Limb (tissue), 2 donors: ENCODE measurements around the gene ABCA1.
"Not testable (repeated sequence)": the region's sequence is repeated elsewhere in the genome, so short reads cannot be mapped to it uniquely, and the experiment has no call there.

Experiments
- DNase-seq, 2 donors: peaks; one replicate each; pipeline ENCODE4 v3.0.0-alpha.2; 2016; ENCODE audit errors: extremely low spot score in 2 of 2

ABCA1 gene

GRCh38 chr9:104927912-104928740 is at the start of gene ABCA1:
TSS of gene ABCA1 (minus strand) at chr9:104928155. CDS start at chr9:104903679, 24,476 bp downstream.
- DNase-seq: peak; percentile 89 to 92

- no peak for DNase-seq
Measured at GRCh38 chr9:104977580-104977979, 49.6 kb upstream of the ABCA1 start.

GRCh38 chr9:104977168-104977567 is 49.2 kb upstream of the ABCA1 start:
- DNase-seq: no peak

GRCh38 chr9:104975966-104976595 is 48.1 kb upstream of the ABCA1 start:
- not testable (repeated sequence) for DNase-seq

GRCh38 chr9:104974053-104974962 is 46.4 kb upstream of the ABCA1 start:
- no peak for DNase-seq

GRCh38 chr9:104972242-104972866 is 44.4 kb upstream of the ABCA1 start:
- DNase-seq: no peak

- DNase-seq: no peak
Measured at GRCh38 chr9:104971511-104971910, 43.6 kb upstream of the ABCA1 start.

GRCh38 chr9:104970271-104970987 is 42.5 kb upstream of the ABCA1 start:
- no peak for DNase-seq

- DNase-seq: no peak
Measured at GRCh38 chr9:104969116-104969515, 41.2 kb upstream of the ABCA1 start.

GRCh38 chr9:104968025-104968982 is 40.3 kb upstream of the ABCA1 start:
- DNase-seq: peak; percentile 90 to 95

- DNase-seq: no peak
Measured at GRCh38 chr9:104963076-104963475, 35.1 kb upstream of the ABCA1 start.

GRCh38 chr9:104961701-104962359 is 33.9 kb upstream of the ABCA1 start:
- no peak for DNase-seq

GRCh38 chr9:104961238-104961637 is 33.3 kb upstream of the ABCA1 start:
- no peak for DNase-seq

GRCh38 chr9:104960662-104961061 is 32.7 kb upstream of the ABCA1 start:
- no peak for DNase-seq

GRCh38 chr9:104958751-104959150 is 30.8 kb upstream of the ABCA1 start:
- DNase-seq: no peak

GRCh38 chr9:104958006-104958405 is 30.1 kb upstream of the ABCA1 start:
- not testable (repeated sequence) for DNase-seq

- DNase-seq: no peak
Measured at GRCh38 chr9:104951487-104951886, 23.5 kb upstream of the ABCA1 start.

- DNase-seq: no peak
Measured at GRCh38 chr9:104950838-104951237, 22.9 kb upstream of the ABCA1 start.

- DNase-seq: no peak
Measured at GRCh38 chr9:104948277-104948676, 20.3 kb upstream of the ABCA1 start.
